Activated CD8-positive, alpha-beta memory T cell treated with anti-CD3 and anti-CD28 coated beads, Interleukin-2, amount 50 U/mL, for 24 hours (primary cell): ENCODE data around the gene SH3BGR.
"Not testable (repeated sequence)": the region's sequence is repeated elsewhere in the genome, so short reads cannot be mapped to it uniquely, and the experiment has no call there.

Experiments used
- DNase-seq: peaks from one replicate; pipeline ENCODE4 v3.0.0-alpha.2; 2020; ENCODE audit errors: extremely low read depth

Gene SH3BGR

GRCh38 chr21:39515684-39516472 lies 64.1 kb downstream of the SH3BGR start:
- no peak for DNase-seq

GRCh38 chr21:39518055-39518846 lies 66.5 kb downstream of the SH3BGR start:
- DNase-seq: peak; percentile 14

- no peak for DNase-seq
Observed at GRCh38 chr21:39518847-39519210, 67.1 kb downstream of the SH3BGR start.

- DNase-seq: no peak
Observed at GRCh38 chr21:39519835-39520234, 68.1 kb downstream of the SH3BGR start.

GRCh38 chr21:39523399-39523798 lies 71.6 kb downstream of the SH3BGR start:
- DNase-seq: no peak

GRCh38 chr21:39523915-39524314 lies 72.1 kb downstream of the SH3BGR start:
- no peak for DNase-seq

- no peak for DNase-seq
Observed at GRCh38 chr21:39525129-39525528, 73.4 kb downstream of the SH3BGR start.

- no peak for DNase-seq
Observed at GRCh38 chr21:39525601-39526000, 73.8 kb downstream of the SH3BGR start.

- no peak for DNase-seq
Observed at GRCh38 chr21:39527067-39527595, 75.4 kb downstream of the SH3BGR start.

- DNase-seq: no peak
Observed at GRCh38 chr21:39527664-39528381, 76.1 kb downstream of the SH3BGR start.

- no peak for DNase-seq
Observed at GRCh38 chr21:39529026-39529425, 77.3 kb downstream of the SH3BGR start.

- no peak for DNase-seq
Observed at GRCh38 chr21:39531064-39531463, 79.3 kb downstream of the SH3BGR start.

GRCh38 chr21:39531840-39532239 lies 80.1 kb downstream of the SH3BGR start:
- DNase-seq: no peak

GRCh38 chr21:39533545-39534380 lies 82.0 kb downstream of the SH3BGR start:
- DNase-seq: no peak

GRCh38 chr21:39535646-39536437 lies 84.1 kb downstream of the SH3BGR start:
- DNase-seq: no peak

GRCh38 chr21:39536835-39537234 lies 85.1 kb downstream of the SH3BGR start:
- DNase-seq: no peak

- no peak for DNase-seq
Observed at GRCh38 chr21:39537571-39537970, 85.8 kb downstream of the SH3BGR start.

- no peak for DNase-seq
Observed at GRCh38 chr21:39538453-39539042, 86.8 kb downstream of the SH3BGR start.

- DNase-seq: not testable (repeated sequence)
Observed at GRCh38 chr21:39540367-39540766, 88.6 kb downstream of the SH3BGR start.

GRCh38 chr21:39542736-39543135 lies 91.0 kb downstream of the SH3BGR start:
- no peak for DNase-seq
